GM18520 (cell line): ENCODE measurements around the gene CRYAA.
"Not testable (repeated sequence)": the region's sequence is repeated elsewhere in the genome, so short reads cannot be mapped to it uniquely, and the experiment has no call there.

Source experiments
- ATAC-seq: cut with Tn5 transposase; IDR thresholded peaks from one replicate; pipeline ENCODE4 v1.9.1; 2021; ENCODE audit not compliant: unreplicated experiment

The CRYAA gene

GRCh38 chr21:43176621-43177020, 7.8 kb downstream of the CRYAA start:
- not testable (repeated sequence) for ATAC-seq

- not testable (repeated sequence) for ATAC-seq
Measured at GRCh38 chr21:43177043-43177906, 8.5 kb downstream of the CRYAA start.

- not testable (repeated sequence) for ATAC-seq
Measured at GRCh38 chr21:43178175-43178826, 9.5 kb downstream of the CRYAA start.

DNA sequence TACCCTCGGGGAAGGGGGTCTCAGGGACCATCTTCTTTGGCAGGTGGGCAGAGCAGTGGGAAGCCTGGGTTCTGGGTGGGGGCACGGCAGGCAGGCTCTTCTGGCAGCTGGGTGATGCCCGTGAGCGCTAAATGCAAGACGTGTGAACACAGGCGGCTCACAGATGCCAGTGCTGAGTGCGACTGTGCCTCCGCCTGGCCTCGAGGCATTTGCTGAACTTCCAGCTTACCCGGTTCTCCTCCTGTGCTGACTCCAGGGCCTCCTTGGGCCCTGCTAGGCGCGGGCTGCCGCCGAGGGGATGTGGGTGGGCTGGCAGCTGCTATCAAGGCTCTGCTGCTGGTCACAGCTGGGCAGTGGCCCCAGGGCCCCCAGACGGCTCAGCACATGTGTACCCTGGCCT, 12.2 kb downstream of the CRYAA start:
- not testable (repeated sequence) for ATAC-seq

DNA sequence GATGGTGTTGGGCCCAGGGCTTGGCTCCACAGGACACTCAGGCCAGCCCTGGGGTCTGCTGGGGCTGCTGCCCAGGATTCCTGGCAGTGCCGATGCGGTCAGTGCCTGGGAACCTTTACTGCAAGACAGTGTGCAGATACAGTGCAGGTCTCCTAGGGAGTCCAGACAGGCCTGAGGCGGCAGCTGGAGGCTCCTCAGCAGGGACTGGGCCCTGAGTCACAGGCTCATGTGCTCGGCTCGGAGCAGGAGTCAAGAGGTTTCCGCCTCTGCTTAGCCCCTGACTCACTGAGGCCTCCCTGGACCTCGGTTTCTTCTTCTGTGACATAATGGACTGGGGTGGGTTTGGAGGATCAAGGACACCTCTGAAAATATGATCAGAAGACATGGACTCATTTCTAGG, 18.5 kb downstream of the CRYAA start:
- ATAC-seq: not testable (repeated sequence)

DNA sequence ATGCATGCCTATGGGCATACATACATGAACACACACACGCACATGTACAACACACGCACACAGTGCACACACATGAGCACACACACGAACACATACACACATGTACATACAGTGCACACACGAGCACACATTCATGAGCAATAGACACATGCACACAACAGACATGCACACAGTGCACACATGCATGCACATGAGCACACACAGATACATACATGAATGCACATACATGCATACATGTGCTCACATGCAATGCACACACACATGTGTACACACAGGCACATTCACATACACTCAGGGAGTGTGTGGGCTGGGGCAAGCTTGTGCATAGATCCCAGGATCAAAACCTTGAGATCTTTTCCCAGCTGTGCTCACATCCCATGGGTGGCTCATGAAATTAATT, 18.9 kb downstream of the CRYAA start:
- no peak for ATAC-seq

GRCh38 chr21:43188181-43188580, 19.4 kb downstream of the CRYAA start:
- no peak for ATAC-seq

- ATAC-seq: no peak
Measured at GRCh38 chr21:43188592-43189210, 19.9 kb downstream of the CRYAA start.

- ATAC-seq: no peak
Measured at GRCh38 chr21:43189936-43190335, 21.1 kb downstream of the CRYAA start.

- ATAC-seq: no peak
Measured at GRCh38 chr21:43190544-43190943, 21.7 kb downstream of the CRYAA start.

- no peak for ATAC-seq
Measured at GRCh38 chr21:43190951-43191350, 22.1 kb downstream of the CRYAA start.

DNA sequence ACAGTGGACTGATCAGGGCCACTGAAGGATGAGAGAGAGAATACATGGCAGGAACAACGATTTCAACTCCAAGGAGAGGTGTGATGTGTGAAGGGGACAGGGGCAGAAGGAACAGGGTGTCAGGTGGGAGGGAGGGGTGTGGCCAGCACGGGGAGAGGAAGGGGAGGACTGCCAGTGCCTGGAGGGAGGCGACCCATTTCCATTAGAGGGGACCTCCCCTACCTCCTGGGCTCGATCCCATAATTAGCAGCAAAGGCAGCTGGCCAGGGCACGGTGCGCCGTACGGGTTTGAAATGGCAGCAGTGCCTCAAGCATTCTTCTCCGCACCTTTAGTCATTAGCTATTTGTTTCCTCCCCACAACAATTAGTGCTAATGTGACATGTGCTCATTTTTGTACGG, 22.7 kb downstream of the CRYAA start:
- ATAC-seq: no peak

GRCh38 chr21:43191971-43192370, 23.2 kb downstream of the CRYAA start:
- ATAC-seq: no peak

DNA sequence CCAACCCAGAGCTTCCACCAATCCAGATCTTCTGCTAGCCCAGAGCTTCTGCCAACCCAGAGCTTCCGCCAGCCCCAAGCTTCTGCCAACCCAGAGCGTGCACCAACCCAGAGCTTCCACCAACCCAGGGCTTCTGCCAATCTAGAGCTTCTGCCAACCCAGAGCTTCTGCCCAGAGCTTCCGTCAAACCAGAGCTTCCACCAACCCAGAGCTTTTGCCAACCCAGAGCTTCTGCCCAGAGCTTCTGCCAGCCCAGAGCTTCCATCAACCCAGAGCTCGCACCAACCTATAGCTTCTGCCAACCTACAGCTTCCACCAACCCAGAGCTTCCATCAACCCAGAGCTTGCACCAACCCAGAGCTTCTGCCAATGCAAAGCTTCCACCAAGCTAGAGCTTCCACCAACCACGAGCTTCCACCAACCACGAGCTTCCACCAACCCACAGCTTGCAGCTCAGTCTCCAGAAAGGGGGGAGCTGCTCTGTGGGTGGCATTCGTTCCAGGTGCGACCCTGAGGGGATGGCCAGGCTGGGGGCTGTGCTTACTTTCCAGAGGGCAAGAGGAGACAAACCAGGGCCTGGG, 23.8 kb downstream of the CRYAA start:
- no peak for ATAC-seq

DNA sequence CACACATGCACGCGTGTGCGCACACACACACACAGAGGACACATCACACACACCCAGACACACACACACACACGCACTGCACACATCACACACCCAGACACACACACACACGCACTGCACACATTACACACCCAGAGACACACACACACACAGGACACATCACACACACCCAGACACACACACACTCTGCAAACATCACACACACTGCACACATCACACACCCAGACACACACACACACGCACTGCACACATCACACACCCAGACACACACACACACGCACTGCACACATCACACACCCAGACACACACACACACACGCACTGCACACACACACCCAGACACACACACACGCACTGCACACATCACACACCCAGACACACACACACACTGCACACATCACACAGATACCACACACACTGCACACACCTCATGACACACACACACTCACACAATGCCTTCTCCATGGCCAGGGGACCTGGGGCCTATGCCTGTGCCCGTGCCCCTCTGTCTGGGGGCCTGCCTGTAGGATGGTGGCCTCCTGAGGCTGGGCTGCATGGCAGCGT, 24.4 kb downstream of the CRYAA start:
- ATAC-seq: no peak

DNA sequence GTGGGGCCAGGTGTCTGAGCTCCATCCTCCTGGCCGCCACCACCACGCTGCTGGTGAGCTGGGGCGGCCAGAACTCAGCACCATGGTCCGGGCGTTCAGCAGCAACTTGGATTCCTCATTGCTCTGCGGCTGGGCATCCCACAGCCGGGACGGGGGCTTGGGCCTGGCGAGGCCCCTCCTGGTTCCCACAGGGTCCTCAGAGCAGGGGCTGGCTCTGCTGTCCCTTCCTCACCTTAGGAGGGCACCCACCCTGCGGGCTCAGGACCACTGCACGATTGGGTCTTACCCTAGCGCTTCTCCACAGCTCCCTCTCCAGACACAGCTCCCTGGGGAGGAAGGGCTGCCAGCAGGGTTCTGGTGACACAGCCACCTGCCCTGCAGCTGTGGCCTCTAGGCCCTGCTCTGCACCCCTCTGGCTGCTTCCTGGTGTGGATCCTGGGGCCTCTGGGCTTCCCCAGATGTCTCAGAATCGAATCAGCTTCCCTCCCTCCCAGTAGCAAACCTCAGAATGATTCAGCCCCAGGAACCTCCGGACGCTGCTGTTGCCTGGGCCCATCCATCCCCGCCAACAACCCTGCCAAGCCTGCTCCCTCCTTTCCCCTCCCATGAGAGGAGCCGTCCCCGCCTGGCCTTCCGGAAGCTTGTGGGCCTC, 25.0 kb downstream of the CRYAA start:
- no peak for ATAC-seq

GRCh38 chr21:43194303-43195120, 25.7 kb downstream of the CRYAA start:
- no peak for ATAC-seq

DNA sequence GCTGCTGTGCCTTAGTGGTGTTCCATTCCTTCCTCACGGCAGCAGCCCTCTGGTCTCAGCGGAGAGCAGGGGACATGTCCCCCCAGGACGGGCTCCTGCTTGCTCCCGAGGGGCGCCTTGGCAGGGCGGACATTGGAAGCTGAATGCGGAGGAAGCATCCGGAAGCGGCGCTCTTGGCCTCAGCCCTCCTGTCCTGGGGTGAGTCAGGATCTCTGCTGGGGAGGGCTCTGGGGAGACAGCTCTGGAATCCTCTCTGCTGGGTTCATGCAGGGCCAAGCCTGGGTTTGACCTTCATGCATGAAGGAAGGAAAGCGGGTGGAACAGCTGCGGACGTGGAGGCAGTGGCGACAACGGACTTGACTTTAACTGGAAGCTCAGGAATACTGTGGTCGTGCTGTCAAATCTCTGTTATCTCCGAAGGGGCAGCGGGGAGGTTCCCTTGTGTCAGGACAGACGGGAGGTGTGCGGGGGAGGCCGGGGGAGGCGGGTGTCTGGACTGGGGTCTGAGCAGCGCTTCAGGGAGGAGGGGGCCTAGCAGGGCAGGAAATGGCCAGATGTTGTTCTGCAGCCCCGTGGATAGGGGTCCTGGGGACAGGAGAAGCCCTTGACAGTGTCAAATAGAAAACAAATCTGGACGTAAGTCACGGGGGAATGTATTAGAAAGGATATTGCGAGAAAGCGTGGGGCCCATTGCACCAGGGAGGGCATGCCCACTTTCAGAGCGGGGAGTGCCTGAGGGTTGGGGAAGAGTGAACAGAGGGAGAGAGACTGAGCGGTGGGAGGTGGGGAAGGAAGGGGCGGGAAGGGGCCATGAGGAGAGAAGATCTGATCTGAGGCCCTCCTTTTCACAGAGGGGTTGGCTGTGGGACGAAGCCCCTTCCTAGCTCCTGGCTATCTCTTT, 26.6 kb downstream of the CRYAA start:
- no peak for ATAC-seq

DNA sequence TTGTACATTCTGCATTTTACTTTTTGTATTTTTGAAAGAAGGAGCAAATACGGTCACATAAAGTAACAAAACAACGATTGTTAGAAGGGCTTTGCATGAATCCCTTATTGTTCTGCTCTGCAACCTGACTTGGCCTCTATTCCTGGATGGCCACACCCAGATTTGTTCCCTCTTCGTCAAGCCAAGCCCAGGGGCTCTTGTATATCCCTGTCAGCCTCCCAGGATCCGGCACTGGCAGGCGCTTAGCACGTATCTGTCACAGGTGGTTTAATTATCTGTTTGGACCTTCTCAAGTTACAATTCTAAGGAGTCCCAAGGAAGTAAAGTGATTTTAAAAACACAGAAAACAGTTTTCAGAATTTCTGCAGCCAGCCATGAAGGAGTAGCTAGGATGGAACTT, 28.0 kb downstream of the CRYAA start:
- ATAC-seq: no peak
